ENCODE results near the gene DOCK9. TPM values are rescaled to one million over a fixed set of nuclear protein-coding genes. Genes with fewer than 3 reads are reported as not detected.

The DOCK9 gene
- total and polyA plus RNA-seq, 2 donors (not counting 1 experiment from before 2014, with no cell fraction given) = 18.5 to 28.0 TPM

DNA sequence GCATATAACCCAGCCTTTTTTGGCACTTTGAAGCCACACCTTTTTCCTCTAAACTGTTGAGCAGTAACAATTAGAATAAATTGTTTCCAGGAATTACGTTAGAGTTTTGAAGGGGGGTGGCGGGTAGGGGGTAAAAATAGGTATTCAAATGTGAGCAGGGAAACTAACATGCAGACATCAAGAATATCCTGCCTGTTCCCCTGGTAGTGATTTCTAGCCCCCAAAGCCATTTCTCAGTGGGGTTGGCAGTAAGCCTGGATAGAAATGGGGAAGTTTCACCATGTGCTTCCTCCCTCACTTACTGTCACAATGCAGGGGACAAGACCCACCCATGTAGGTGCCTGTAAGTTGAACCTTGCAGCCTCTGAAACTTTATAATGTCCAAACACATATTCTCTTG is 3.8 kb downstream of the DOCK9 start:
- no peaks in the 10 kb centered on the region for H3K9me3 ChIP-seq (ENCODE audit: control extremely low read depth in 1 of 3, control insufficient read depth in 2 of 3, insufficient read depth in 1 of 3, low read length in 2 of 3)
- no peaks in the 10 kb centered on the region for H3K79me2 ChIP-seq (ENCODE audit: control insufficient read depth, insufficient read depth, low read length)
- H3K4me1 Mint-ChIP-seq = peaks cover 27% of the 10 kb centered on the region
- H3K27ac Mint-ChIP-seq = no peak overlapping the region
- ChIA-PET CTCF (no interaction called here), POLR2A (no interaction called here)
- TF ChIP-seq, protein P1, sequence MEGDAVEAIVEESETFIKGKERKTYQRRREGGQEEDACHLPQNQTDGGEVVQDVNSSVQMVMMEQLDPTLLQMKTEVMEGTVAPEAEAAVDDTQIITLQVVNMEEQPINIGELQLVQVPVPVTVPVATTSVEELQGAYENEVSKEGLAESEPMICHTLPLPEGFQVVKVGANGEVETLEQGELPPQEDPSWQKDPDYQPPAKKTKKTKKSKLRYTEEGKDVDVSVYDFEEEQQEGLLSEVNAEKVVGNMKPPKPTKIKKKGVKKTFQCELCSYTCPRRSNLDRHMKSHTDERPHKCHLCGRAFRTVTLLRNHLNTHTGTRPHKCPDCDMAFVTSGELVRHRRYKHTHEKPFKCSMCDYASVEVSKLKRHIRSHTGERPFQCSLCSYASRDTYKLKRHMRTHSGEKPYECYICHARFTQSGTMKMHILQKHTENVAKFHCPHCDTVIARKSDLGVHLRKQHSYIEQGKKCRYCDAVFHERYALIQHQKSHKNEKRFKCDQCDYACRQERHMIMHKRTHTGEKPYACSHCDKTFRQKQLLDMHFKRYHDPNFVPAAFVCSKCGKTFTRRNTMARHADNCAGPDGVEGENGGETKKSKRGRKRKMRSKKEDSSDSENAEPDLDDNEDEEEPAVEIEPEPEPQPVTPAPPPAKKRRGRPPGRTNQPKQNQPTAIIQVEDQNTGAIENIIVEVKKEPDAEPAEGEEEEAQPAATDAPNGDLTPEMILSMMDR (IDR thresholded peaks at IDR 0.05) = no peak
- no peak for TF ChIP-seq EZH2 (IDR thresholded peaks at IDR 0.05; ENCODE audit: borderline replicate concordance, insufficient read depth, low read depth, low read length, poor library complexity, severe bottlenecking)
- no peak overlapping the region for H3K27ac ChIP-seq (ENCODE audit: low read length in 2 of 2)
- H3K9me3 Mint-ChIP-seq (ENCODE audit: insufficient read depth) = no peaks in the 10 kb centered on the region
- peaks cover 5 to 14% of the 10 kb centered on the region in 2 donors for H3K4me1 ChIP-seq (ENCODE audit: control insufficient read depth in 2 of 2, insufficient read depth in 2 of 2, low read length in 2 of 2)
- H3K9ac ChIP-seq (ENCODE audit: low read length) = no peak overlapping the region
- no peak overlapping the region for H2AFZ ChIP-seq (ENCODE audit: insufficient read depth, low read depth, low read length, poor library complexity, severe bottlenecking)
- H3K36me3 ChIP-seq (replicated peaks in 1 of 2; ENCODE audit: control extremely low read depth in 1 of 2, control insufficient read depth in 1 of 2, extremely low read depth in 1 of 2, insufficient read depth in 2 of 2, low read length in 1 of 2) = no peaks in the 10 kb centered on the region
- no peak overlapping the region for H3K4me3 Mint-ChIP-seq
- no peaks in the 10 kb centered on the region for H4K20me1 ChIP-seq (ENCODE audit: control insufficient read depth, insufficient read depth, low read length, poor library complexity, severe bottlenecking)
- ATAC-seq (ENCODE audit: low read depth) = no peak
- H3K27me3 Mint-ChIP-seq = no peaks in the 10 kb centered on the region
- H3K4me3 ChIP-seq (ENCODE audit: control extremely low read depth in 1 of 5, extremely low read depth in 1 of 5, insufficient read depth in 1 of 5, low read depth in 2 of 5, low read length in 4 of 5) = no peak overlapping the region
- H3K27me3 ChIP-seq (replicated peaks in 1 of 4; ENCODE audit: control extremely low read depth in 1 of 4, control insufficient read depth in 3 of 4, insufficient read depth in 4 of 4, low read length in 3 of 4) = no peaks in the 10 kb centered on the region
- DNase-seq = peak; percentile 28
- WGBS (ENCODE audit: insufficient coverage) = 0% methylated on average over 1 of the region's 2 CpGs
- H3K4me2 ChIP-seq (replicated peaks; ENCODE audit: low read depth, low read length, poor library complexity, severe bottlenecking) = peak overlapping the region; percentile 18
- intact Hi-C loops (cut with micrococcal nuclease) = no loop called here

DNA sequence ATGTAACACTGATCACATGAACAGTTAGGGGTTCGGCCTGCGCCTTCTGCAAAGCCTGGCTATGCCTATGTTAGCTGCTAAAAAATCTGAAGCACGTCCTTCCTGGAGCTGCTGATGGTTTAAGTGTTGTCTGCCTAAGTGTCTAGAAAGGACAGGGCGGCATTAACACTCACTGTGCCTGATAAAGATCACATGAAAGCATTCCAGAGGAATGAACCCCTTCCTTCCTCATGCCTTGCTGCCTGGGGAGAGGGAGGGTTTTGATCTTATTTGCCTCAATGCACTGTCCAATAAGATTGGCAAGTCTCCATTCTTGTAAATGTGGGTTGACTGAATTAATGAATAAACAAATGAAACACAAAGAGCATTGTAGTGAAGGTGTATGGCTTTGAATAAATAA is 5.2 kb downstream of the DOCK9 start:
- ATAC-seq (ENCODE audit: low read depth) (no peak), DNase-seq (no peak)
- Histone ChIP-seq H3K4me3 (ENCODE audit: control extremely low read depth in 1 of 5, extremely low read depth in 1 of 5, insufficient read depth in 1 of 5, low read depth in 2 of 5, low read length in 4 of 5) (no peak overlapping the region), H3K4me2 (replicated peaks; ENCODE audit: low read depth, low read length, poor library complexity, severe bottlenecking) (no peak overlapping the region), H3K9ac (ENCODE audit: low read length) (no peak overlapping the region), H3K9me3 (ENCODE audit: control extremely low read depth in 1 of 3, control insufficient read depth in 2 of 3, insufficient read depth in 1 of 3, low read length in 2 of 3) (no peaks in the 10 kb centered on the region), H3K27me3 (replicated peaks in 1 of 4; ENCODE audit: control extremely low read depth in 1 of 4, control insufficient read depth in 3 of 4, insufficient read depth in 4 of 4, low read length in 3 of 4) (no peaks in the 10 kb centered on the region), H4K20me1 (ENCODE audit: control insufficient read depth, insufficient read depth, low read length, poor library complexity, severe bottlenecking) (no peaks in the 10 kb centered on the region), H3K27ac (ENCODE audit: low read length in 2 of 2) (no peak overlapping the region), H3K79me2 (ENCODE audit: control insufficient read depth, insufficient read depth, low read length) (no peaks in the 10 kb centered on the region), H3K4me1 (ENCODE audit: control insufficient read depth in 2 of 2, insufficient read depth in 2 of 2, low read length in 2 of 2) (peaks cover 5 to 14% of the 10 kb centered on the region in 2 donors), H3K36me3 (replicated peaks in 1 of 2; ENCODE audit: control extremely low read depth in 1 of 2, control insufficient read depth in 1 of 2, extremely low read depth in 1 of 2, insufficient read depth in 2 of 2, low read length in 1 of 2) (no peaks in the 10 kb centered on the region), H2AFZ (ENCODE audit: insufficient read depth, low read depth, low read length, poor library complexity, severe bottlenecking) (no peak overlapping the region)
- TF ChIP-seq EZH2 (IDR thresholded peaks at IDR 0.05; ENCODE audit: borderline replicate concordance, insufficient read depth, low read depth, low read length, poor library complexity, severe bottlenecking) = no peak
- TF ChIP-seq, protein P1 (IDR thresholded peaks at IDR 0.05) = no peak
- H3K27ac Mint-ChIP-seq = no peak overlapping the region
- intact Hi-C loops (cut with micrococcal nuclease) = no loop called here
- H3K9me3 Mint-ChIP-seq (ENCODE audit: insufficient read depth) = no peaks in the 10 kb centered on the region
- peaks cover 27% of the 10 kb centered on the region for H3K4me1 Mint-ChIP-seq
- no peaks in the 10 kb centered on the region for H3K27me3 Mint-ChIP-seq
- no peak overlapping the region for H3K4me3 Mint-ChIP-seq
- POLR2A ChIA-PET = no interaction called here
- whole genome bisulfite sequencing (ENCODE audit: insufficient coverage) = 96% methylated on average over 3 of the region's 4 CpGs
- CTCF ChIA-PET = interaction anchor here (0.6 kb wide), 1 partner anchor 102 kb away, joined by 3 read pairs; no protein-coding TSS in a partner anchor
